ENCODE data around the gene UBE2F. TPM values are rescaled to one million over a fixed set of nuclear protein-coding genes. Genes with fewer than 3 reads are reported as not detected.

Gene UBE2F
- total RNA-seq, 5 donors from 2014 or later (not counting 1 experiment from before 2014, with no cell fraction given), result 35.1 to 53.6 (median 37.3) TPM

GRCh38 chr2:237931205-237931721, 35.6 kb upstream of the UBE2F start:
- Mint-ChIP-seq H3K4me1 (peaks cover 1 to 14% (median 12%) of the 10 kb centered on the region in 3 donors), H3K4me3 (no peak overlapping the region), H3K36me3 (no peaks in the 10 kb centered on the region), H3K27me3 (peaks cover 0 to 4% of the 10 kb centered on the region in 2 donors), H3K27ac (no peak overlapping the region), H3K9me3 (peaks cover 0 to 3% (median 0%) of the 10 kb centered on the region in 3 donors)
- Histone ChIP-seq H3K36me3 (ENCODE audit: control insufficient read depth in 2 of 2, extremely low read depth in 1 of 2, insufficient read depth in 1 of 2, low read length in 1 of 2) (no peaks in the 10 kb centered on the region), H3K27ac (ENCODE audit: low read length) (no peak overlapping the region), H3K27me3 (replicated peaks in 1 of 2; ENCODE audit: control insufficient read depth in 2 of 2, extremely low read depth in 1 of 2, insufficient read depth in 2 of 2, low read length in 1 of 2) (no peaks in the 10 kb centered on the region), H3K4me3 (ENCODE audit: control insufficient read depth in 1 of 2, extremely low read depth in 1 of 2, low read length in 1 of 2) (no peak overlapping the region), H3K4me1 (ENCODE audit: control insufficient read depth in 1 of 2, extremely low read depth in 1 of 2, insufficient read depth in 2 of 2, low read length in 2 of 2) (peaks cover 0 to 3% of the 10 kb centered on the region in 2 experiments), H3K9me3 (no peaks in the 10 kb centered on the region)
- CTCF ChIA-PET, result no interaction called here
- ATAC-seq (replicated peaks in 1 of 4) (no peak), DNase-seq (no peak)
- POLR2A ChIA-PET, result interaction anchor here in 1 of 2 donors (0.6 kb wide), 1 partner anchor 499 kb away, joined by 3 read pairs; no protein-coding TSS in a partner anchor
- 71% methylated on average over 7 of the region's 9 CpGs for WGBS (ENCODE audit: insufficient coverage)

- no peak overlapping the region for H3K4me3 ChIP-seq (ENCODE audit: control insufficient read depth in 1 of 2, extremely low read depth in 1 of 2, low read length in 1 of 2)
- no peaks in the 10 kb centered on the region for H3K36me3 ChIP-seq (ENCODE audit: control insufficient read depth in 2 of 2, extremely low read depth in 1 of 2, insufficient read depth in 1 of 2, low read length in 1 of 2)
- Mint-ChIP-seq H3K36me3 (no peaks in the 10 kb centered on the region), H3K4me1 (peaks cover 0 to 11% (median 9%) of the 10 kb centered on the region in 3 donors), H3K27me3 (peaks cover 0 to 4% of the 10 kb centered on the region in 2 donors), H3K9me3 (peaks cover 0 to 2% (median 0%) of the 10 kb centered on the region in 3 donors), H3K4me3 (no peak overlapping the region), H3K27ac (no peak overlapping the region)
- H3K27ac ChIP-seq (ENCODE audit: low read length), result no peak overlapping the region
- no peak for DNase-seq
- ChIA-PET POLR2A (no interaction called here), CTCF (no interaction called here)
- no peaks in the 10 kb centered on the region for H3K4me1 ChIP-seq (ENCODE audit: control insufficient read depth in 1 of 2, extremely low read depth in 1 of 2, insufficient read depth in 2 of 2, low read length in 2 of 2)
- no peaks in the 10 kb centered on the region for H3K27me3 ChIP-seq (replicated peaks in 1 of 2; ENCODE audit: control insufficient read depth in 2 of 2, extremely low read depth in 1 of 2, insufficient read depth in 2 of 2, low read length in 1 of 2)
- no CpG with 5 or more reads among the region's 3 CpGs for WGBS (ENCODE audit: insufficient coverage)
- ATAC-seq (replicated peaks in 1 of 4), result no peak
- H3K9me3 ChIP-seq, result no peaks in the 10 kb centered on the region
Measured at GRCh38 chr2:237932731-237933131, 34.1 kb upstream of the UBE2F start.

GRCh38 chr2:237934186-237934585, 32.6 kb upstream of the UBE2F start:
- Mint-ChIP-seq H3K36me3 (no peaks in the 10 kb centered on the region), H3K27me3 (peaks cover 0 to 4% of the 10 kb centered on the region in 2 donors), H3K4me3 (no peak overlapping the region), H3K4me1 (peaks cover 3 to 13% (median 11%) of the 10 kb centered on the region in 3 donors), H3K27ac (no peak overlapping the region), H3K9me3 (no peaks in the 10 kb centered on the region)
- H3K9me3 ChIP-seq, result no peaks in the 10 kb centered on the region
- H3K36me3 ChIP-seq (ENCODE audit: control insufficient read depth in 2 of 2, extremely low read depth in 1 of 2, insufficient read depth in 1 of 2, low read length in 1 of 2), result no peaks in the 10 kb centered on the region
- no peaks in the 10 kb centered on the region for H3K4me1 ChIP-seq (ENCODE audit: control insufficient read depth in 1 of 2, extremely low read depth in 1 of 2, insufficient read depth in 2 of 2, low read length in 2 of 2)
- DNase-seq, result no peak
- no peak overlapping the region for H3K4me3 ChIP-seq (ENCODE audit: control insufficient read depth in 1 of 2, extremely low read depth in 1 of 2, low read length in 1 of 2)
- ChIA-PET CTCF (no interaction called here), POLR2A (no interaction called here)
- no peaks in the 10 kb centered on the region for H3K27me3 ChIP-seq (replicated peaks in 1 of 2; ENCODE audit: control insufficient read depth in 2 of 2, extremely low read depth in 1 of 2, insufficient read depth in 2 of 2, low read length in 1 of 2)
- no peak for ATAC-seq (replicated peaks in 1 of 4)
- no peak overlapping the region for H3K27ac ChIP-seq (ENCODE audit: low read length)
- WGBS (ENCODE audit: insufficient coverage), result 89% methylated on average over 2 of the region's 5 CpGs

GRCh38 chr2:237935740-237936452, 30.9 kb upstream of the UBE2F start:
- no peaks in the 10 kb centered on the region for H3K9me3 ChIP-seq
- H3K27me3 Mint-ChIP-seq, result peaks cover 0 to 4% of the 10 kb centered on the region in 2 donors

GRCh38 chr2:237939251-237939650, 27.6 kb upstream of the UBE2F start:
- ChIA-PET POLR2A (no interaction called here), CTCF (interaction anchor here in 1 of 2 donors (1.1 kb wide), 1 partner anchor 16 kb away, joined by 3 read pairs; no protein-coding TSS in a partner anchor)
- peaks cover 43 to 61% (median 45%) of the 10 kb centered on the region in 3 donors for H3K4me1 Mint-ChIP-seq
- no peaks in the 10 kb centered on the region for H3K27me3 Mint-ChIP-seq
- Histone ChIP-seq H3K27me3 (replicated peaks in 1 of 2; ENCODE audit: control insufficient read depth in 2 of 2, extremely low read depth in 1 of 2, insufficient read depth in 2 of 2, low read length in 1 of 2) (no peaks in the 10 kb centered on the region), H3K9me3 (no peaks in the 10 kb centered on the region), H3K4me1 (ENCODE audit: control insufficient read depth in 1 of 2, extremely low read depth in 1 of 2, insufficient read depth in 2 of 2, low read length in 2 of 2) (peaks cover 15 to 42% of the 10 kb centered on the region in 2 experiments), H3K4me3 (ENCODE audit: control insufficient read depth in 1 of 2, extremely low read depth in 1 of 2, low read length in 1 of 2) (no peak overlapping the region), H3K36me3 (ENCODE audit: control insufficient read depth in 2 of 2, extremely low read depth in 1 of 2, insufficient read depth in 1 of 2, low read length in 1 of 2) (no peaks in the 10 kb centered on the region), H3K27ac (ENCODE audit: low read length) (no peak overlapping the region)
- H3K4me3 Mint-ChIP-seq, result no peak overlapping the region
- peaks cover 9% of the 10 kb centered on the region for H3K36me3 Mint-ChIP-seq
- ATAC-seq (replicated peaks in 1 of 4), result no peak
- no peak for DNase-seq
- peak overlapping the region; percentile 2 to 26 for H3K27ac Mint-ChIP-seq
- H3K9me3 Mint-ChIP-seq, result peaks cover 0 to 5% (median 4%) of the 10 kb centered on the region in 3 donors

More at GRCh38 chr2:237935740-237936452, 30.9 kb upstream of the UBE2F start:
- Mint-ChIP-seq H3K36me3 (peaks cover 6% of the 10 kb centered on the region), H3K27ac (no peak overlapping the region), H3K9me3 (peaks cover 0 to 4% (median 3%) of the 10 kb centered on the region in 3 donors), H3K4me1 (peaks cover 15 to 28% (median 24%) of the 10 kb centered on the region in 3 donors), H3K4me3 (no peak overlapping the region)
- H3K4me1 ChIP-seq (ENCODE audit: control insufficient read depth in 1 of 2, extremely low read depth in 1 of 2, insufficient read depth in 2 of 2, low read length in 2 of 2), result peaks cover 0 to 9% of the 10 kb centered on the region in 2 experiments
- H3K36me3 ChIP-seq (ENCODE audit: control insufficient read depth in 2 of 2, extremely low read depth in 1 of 2, insufficient read depth in 1 of 2, low read length in 1 of 2), result no peaks in the 10 kb centered on the region
- no peak overlapping the region for H3K4me3 ChIP-seq (ENCODE audit: control insufficient read depth in 1 of 2, extremely low read depth in 1 of 2, low read length in 1 of 2)
- ATAC-seq (replicated peaks in 1 of 4), result no peak
- WGBS (ENCODE audit: insufficient coverage), result 94% methylated on average over 9 of the region's 11 CpGs
- ChIA-PET POLR2A (no interaction called here), CTCF (no interaction called here)
- H3K27me3 ChIP-seq (replicated peaks in 1 of 2; ENCODE audit: control insufficient read depth in 2 of 2, extremely low read depth in 1 of 2, insufficient read depth in 2 of 2, low read length in 1 of 2), result no peaks in the 10 kb centered on the region
- DNase-seq, result no peak
- H3K27ac ChIP-seq (ENCODE audit: low read length), result no peak overlapping the region

GRCh38 chr2:237940828-237941227, 26.0 kb upstream of the UBE2F start:
- Mint-ChIP-seq H3K36me3 (peaks cover 12% of the 10 kb centered on the region), H3K27me3 (no peaks in the 10 kb centered on the region), H3K4me3 (peak overlapping the region in 1 of 3 donors; percentile 65), H3K4me1 (peaks cover 56 to 70% (median 57%) of the 10 kb centered on the region in 3 donors), H3K27ac (peak overlapping the region; percentile 96 to 98), H3K9me3 (peaks cover 3 to 11% (median 10%) of the 10 kb centered on the region in 3 donors)
- Histone ChIP-seq H3K4me3 (ENCODE audit: control insufficient read depth in 1 of 2, extremely low read depth in 1 of 2, low read length in 1 of 2) (no peak overlapping the region), H3K27me3 (replicated peaks in 1 of 2; ENCODE audit: control insufficient read depth in 2 of 2, extremely low read depth in 1 of 2, insufficient read depth in 2 of 2, low read length in 1 of 2) (no peaks in the 10 kb centered on the region), H3K36me3 (ENCODE audit: control insufficient read depth in 2 of 2, extremely low read depth in 1 of 2, insufficient read depth in 1 of 2, low read length in 1 of 2) (no peaks in the 10 kb centered on the region), H3K27ac (ENCODE audit: low read length) (peak overlapping the region; percentile 83), H3K4me1 (ENCODE audit: control insufficient read depth in 1 of 2, extremely low read depth in 1 of 2, insufficient read depth in 2 of 2, low read length in 2 of 2) (peaks cover 16 to 57% of the 10 kb centered on the region in 2 experiments), H3K9me3 (no peaks in the 10 kb centered on the region)
- DNase-seq (no peak), ATAC-seq (replicated peaks in 1 of 4) (no peak)
- CTCF ChIA-PET, result no interaction called here
- POLR2A ChIA-PET, result no interaction called here
